Measurements from ENCODE around the gene TAS2R31.

Gene TAS2R31

GRCh38 chr12:10982244-10982643 lies 49.0 kb downstream of the TAS2R31 start:
- TF ChIP-seq BACH2 (CRISPR knock-in tag; IDR thresholded peaks at IDR 0.05; ENCODE audit: borderline replicate concordance) (no peak), ARNTL (CRISPR knock-in tag; IDR thresholded peaks at IDR 0.05; ENCODE audit: borderline replicate concordance, low read depth) (no peak), ZNF70 (CRISPR knock-in tag; IDR thresholded peaks at IDR 0.05) (no peak), ISL1 (CRISPR knock-in tag; IDR thresholded peaks at IDR 0.05) (no peak), TCF4 (CRISPR knock-in tag; IDR thresholded peaks at IDR 0.05; ENCODE audit: borderline replicate concordance) (no peak), TSHZ2 (CRISPR knock-in tag; IDR thresholded peaks at IDR 0.05) (no peak), ESRRG (CRISPR knock-in tag; IDR thresholded peaks at IDR 0.05) (no peak), ZNF8 (CRISPR knock-in tag; IDR thresholded peaks at IDR 0.05) (no peak)
- TF ChIP-seq, protein P1, sequence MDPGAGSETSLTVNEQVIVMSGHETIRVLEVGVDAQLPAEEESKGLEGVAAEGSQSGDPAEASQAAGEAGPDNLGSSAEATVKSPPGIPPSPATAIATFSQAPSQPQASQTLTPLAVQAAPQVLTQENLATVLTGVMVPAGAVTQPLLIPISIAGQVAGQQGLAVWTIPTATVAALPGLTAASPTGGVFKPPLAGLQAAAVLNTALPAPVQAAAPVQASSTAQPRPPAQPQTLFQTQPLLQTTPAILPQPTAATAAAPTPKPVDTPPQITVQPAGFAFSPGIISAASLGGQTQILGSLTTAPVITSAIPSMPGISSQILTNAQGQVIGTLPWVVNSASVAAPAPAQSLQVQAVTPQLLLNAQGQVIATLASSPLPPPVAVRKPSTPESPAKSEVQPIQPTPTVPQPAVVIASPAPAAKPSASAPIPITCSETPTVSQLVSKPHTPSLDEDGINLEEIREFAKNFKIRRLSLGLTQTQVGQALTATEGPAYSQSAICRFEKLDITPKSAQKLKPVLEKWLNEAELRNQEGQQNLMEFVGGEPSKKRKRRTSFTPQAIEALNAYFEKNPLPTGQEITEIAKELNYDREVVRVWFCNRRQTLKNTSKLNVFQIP (CRISPR knock-in tag; IDR thresholded peaks at IDR 0.05; ENCODE audit: borderline replicate concordance, low read depth) = no peak
- TF ChIP-seq, protein P2, sequence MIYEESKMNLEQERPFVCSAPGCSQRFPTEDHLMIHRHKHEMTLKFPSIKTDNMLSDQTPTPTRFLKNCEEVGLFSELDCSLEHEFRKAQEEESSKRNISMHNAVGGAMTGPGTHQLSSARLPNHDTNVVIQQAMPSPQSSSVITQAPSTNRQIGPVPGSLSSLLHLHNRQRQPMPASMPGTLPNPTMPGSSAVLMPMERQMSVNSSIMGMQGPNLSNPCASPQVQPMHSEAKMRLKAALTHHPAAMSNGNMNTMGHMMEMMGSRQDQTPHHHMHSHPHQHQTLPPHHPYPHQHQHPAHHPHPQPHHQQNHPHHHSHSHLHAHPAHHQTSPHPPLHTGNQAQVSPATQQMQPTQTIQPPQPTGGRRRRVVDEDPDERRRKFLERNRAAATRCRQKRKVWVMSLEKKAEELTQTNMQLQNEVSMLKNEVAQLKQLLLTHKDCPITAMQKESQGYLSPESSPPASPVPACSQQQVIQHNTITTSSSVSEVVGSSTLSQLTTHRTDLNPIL (CRISPR knock-in tag; IDR thresholded peaks at IDR 0.05; ENCODE audit: low read depth) = no peak
- TF ChIP-seq, protein P3, sequence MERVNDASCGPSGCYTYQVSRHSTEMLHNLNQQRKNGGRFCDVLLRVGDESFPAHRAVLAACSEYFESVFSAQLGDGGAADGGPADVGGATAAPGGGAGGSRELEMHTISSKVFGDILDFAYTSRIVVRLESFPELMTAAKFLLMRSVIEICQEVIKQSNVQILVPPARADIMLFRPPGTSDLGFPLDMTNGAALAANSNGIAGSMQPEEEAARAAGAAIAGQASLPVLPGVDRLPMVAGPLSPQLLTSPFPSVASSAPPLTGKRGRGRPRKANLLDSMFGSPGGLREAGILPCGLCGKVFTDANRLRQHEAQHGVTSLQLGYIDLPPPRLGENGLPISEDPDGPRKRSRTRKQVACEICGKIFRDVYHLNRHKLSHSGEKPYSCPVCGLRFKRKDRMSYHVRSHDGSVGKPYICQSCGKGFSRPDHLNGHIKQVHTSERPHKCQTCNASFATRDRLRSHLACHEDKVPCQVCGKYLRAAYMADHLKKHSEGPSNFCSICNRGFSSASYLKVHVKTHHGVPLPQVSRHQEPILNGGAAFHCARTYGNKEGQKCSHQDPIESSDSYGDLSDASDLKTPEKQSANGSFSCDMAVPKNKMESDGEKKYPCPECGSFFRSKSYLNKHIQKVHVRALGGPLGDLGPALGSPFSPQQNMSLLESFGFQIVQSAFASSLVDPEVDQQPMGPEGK (CRISPR knock-in tag; IDR thresholded peaks at IDR 0.05; ENCODE audit: borderline replicate concordance) = no peak
- ATAC-seq = no peak

All from SK-N-SH treated with all-trans-retinoic acid at 6 μM for 48 hours (cell line).